Ishikawa (cell line): Measurements from ENCODE around the gene GALNT7.

Source experiments
- CEBPB ChIP-seq: IDR thresholded peaks from 2 replicates; pipeline ENCODE4 v1.6.1; 2012
- CREB1 ChIP-seq: IDR thresholded peaks from 2 replicates; pipeline ENCODE4 v1.6.1; 2012; ENCODE audit warnings: low read depth
- EGR1 ChIP-seq: IDR thresholded peaks from 2 replicates; pipeline ENCODE4 v1.6.1; 2012
- EP300 ChIP-seq: IDR thresholded peaks from 2 replicates; pipeline ENCODE4 v1.6.1; 2012; ENCODE audit warnings: borderline replicate concordance
- FOXM1 ChIP-seq: IDR thresholded peaks from 2 replicates; pipeline ENCODE4 v1.6.1; 2012; ENCODE audit warnings: low read depth, borderline replicate concordance
- MAX ChIP-seq: IDR thresholded peaks from 2 replicates; pipeline ENCODE4 v1.6.1; 2012
- NFIC ChIP-seq: IDR thresholded peaks from 2 replicates; pipeline ENCODE4 v1.6.1; 2012
- RAD21 ChIP-seq: IDR thresholded peaks from 2 replicates; pipeline ENCODE4 v1.6.1; 2012; ENCODE audit warnings: low read depth
- REST ChIP-seq: IDR thresholded peaks from 2 replicates; pipeline ENCODE4 v1.6.1; 2012; ENCODE audit warnings: low read depth, mild to moderate bottlenecking
- TAF1 ChIP-seq: IDR thresholded peaks from 2 replicates; pipeline ENCODE4 v1.6.1; 2012; ENCODE audit warnings: low read depth, mild to moderate bottlenecking
- TCF12 ChIP-seq: IDR thresholded peaks from 2 replicates; pipeline ENCODE4 v1.6.1; 2012; ENCODE audit warnings: low read depth
- TEAD4 ChIP-seq: IDR thresholded peaks from 2 replicates; pipeline ENCODE4 v1.6.1; 2012
- USF1 ChIP-seq: IDR thresholded peaks from 2 replicates; pipeline ENCODE4 v1.6.1; 2012
- YY1 ChIP-seq: IDR thresholded peaks from 2 replicates; pipeline ENCODE4 v1.6.1; 2012; ENCODE audit warnings: low read depth
- ZBTB7A ChIP-seq: IDR thresholded peaks from 2 replicates; pipeline ENCODE4 v1.6.1; 2012; ENCODE audit warnings: low read depth

GALNT7 gene

GRCh38 chr4:173177232-173177631 is 8.6 kb downstream of the GALNT7 start:
- no peak for TF ChIP-seq YY1
- TF ChIP-seq RAD21, result peak; percentile 35; the same call in 1 of the 2 replicates

GRCh38 chr4:173178144-173178543 is 9.5 kb downstream of the GALNT7 start:
- TF ChIP-seq TEAD4, result no peak
- TF ChIP-seq YY1, result no peak
- TF ChIP-seq ZBTB7A, result no peak
- no peak for TF ChIP-seq TAF1
- no peak for TF ChIP-seq EP300
- TF ChIP-seq CEBPB, result no peak
- TF ChIP-seq MAX, result no peak
- TF ChIP-seq EGR1, result no peak
- no peak for TF ChIP-seq NFIC
- no peak for TF ChIP-seq RAD21

GRCh38 chr4:173181848-173182247 is 13.2 kb downstream of the GALNT7 start:
- TF ChIP-seq FOXM1, result peak; percentile 27; the same call in 1 of the 2 replicates
- TF ChIP-seq NFIC, result no peak

- TF ChIP-seq RAD21, result no peak
- peak; percentile 65 for TF ChIP-seq TEAD4
Measured at GRCh38 chr4:173182403-173182802, 13.8 kb downstream of the GALNT7 start.

GRCh38 chr4:173185847-173186510 is 17.4 kb downstream of the GALNT7 start:
- TF ChIP-seq EP300, result no peak
- no peak for TF ChIP-seq CEBPB
- TF ChIP-seq RAD21, result no peak
- no peak for TF ChIP-seq ZBTB7A
- TF ChIP-seq REST, result no peak
- TF ChIP-seq EGR1, result no peak
- TF ChIP-seq CREB1, result no peak
- TF ChIP-seq USF1, result no peak

- TF ChIP-seq FOXM1, result no peak
- no peak for TF ChIP-seq NFIC
- TF ChIP-seq ZBTB7A, result no peak
- TF ChIP-seq MAX, result no peak
Measured at GRCh38 chr4:173187732-173188131, 19.1 kb downstream of the GALNT7 start.

- no peak for TF ChIP-seq EGR1
- TF ChIP-seq USF1, result no peak
- TF ChIP-seq TAF1, result no peak
- no peak for TF ChIP-seq ZBTB7A
- TF ChIP-seq EP300, result no peak
- TF ChIP-seq TCF12, result no peak
- no peak for TF ChIP-seq REST
- no peak for TF ChIP-seq MAX
- TF ChIP-seq CREB1, result no peak
- no peak for TF ChIP-seq NFIC
- no peak for TF ChIP-seq CEBPB
- no peak for TF ChIP-seq TEAD4
- TF ChIP-seq RAD21, result no peak
- no peak for TF ChIP-seq FOXM1
- no peak for TF ChIP-seq YY1
Measured at GRCh38 chr4:173188648-173189047, 20.0 kb downstream of the GALNT7 start.
